AG09319 (cell line): ENCODE data around the gene FMNL2.

Source experiments
- DNase-seq: peaks from one replicate; pipeline ENCODE4 v3.0.0-alpha.2; 2010; ENCODE audit warnings: low read depth; ENCODE audit errors: extremely low read depth
- CTCF ChIP-seq: IDR thresholded peaks from 2 replicates; pipeline ENCODE4 v1.5.1; 2011; ENCODE audit warnings: low read depth, mild to moderate bottlenecking, inconsistent platforms, low read length, moderate library complexity

Gene FMNL2

GRCh38 chr2:152433791-152434190, 98.8 kb downstream of the FMNL2 start:
- no peak for TF ChIP-seq CTCF
- DNase-seq = no peak

- no peak for DNase-seq
- no peak for TF ChIP-seq CTCF
These were observed 99.6 kb downstream of the FMNL2 start for GRCh38 chr2:152434395-152435182.

GRCh38 chr2:152436148-152436547, 101.2 kb downstream of the FMNL2 start:
- TF ChIP-seq CTCF = no peak
- DNase-seq = no peak

- TF ChIP-seq CTCF = no peak
- no peak for DNase-seq
These were observed 102.5 kb downstream of the FMNL2 start for GRCh38 chr2:152437276-152438108.

GRCh38 chr2:152440049-152440448, 105.1 kb downstream of the FMNL2 start:
- no peak for TF ChIP-seq CTCF
- no peak for DNase-seq

GRCh38 chr2:152440460-152440859, 105.5 kb downstream of the FMNL2 start:
- DNase-seq = no peak
- no peak for TF ChIP-seq CTCF

GRCh38 chr2:152441961-152442360, 107.0 kb downstream of the FMNL2 start:
- no peak for DNase-seq
- no peak for TF ChIP-seq CTCF
